Smooth muscle cell (in vitro differentiated cells): ENCODE results near the gene RNPEP. TPM values are rescaled to one million over a fixed set of nuclear protein-coding genes. Genes with fewer than 3 reads are reported as not detected.

ENCODE experiments used
- DNase-seq: peaks from one replicate; lab custom pipeline; 2025; ENCODE audit not compliant: unreplicated experiment; lab: John Stamatoyannopoulos, UW
- H2AFZ ChIP-seq: fragments of 200-600 bp; sonication (generic); 2 replicates; pipeline ENCODE4 v1.6.0; 2016; ENCODE audit warnings: antibody characterized with exemption, low read depth, mild to moderate bottlenecking
- H3F3A ChIP-seq: fragments of 200-600 bp; sonication (generic); 2 replicates; pipeline ENCODE4 v1.6.0; 2017; ENCODE audit warnings: antibody characterized with exemption, low read depth
- H3K27ac ChIP-seq: fragments of 200-600 bp; sonication (generic); 2 replicates; pipeline ENCODE4 v1.5.1; 2016; ENCODE audit warnings: low read depth, mild to moderate bottlenecking
- H3K27me3 ChIP-seq: fragments of 200-600 bp; sonication (generic); 2 replicates; pipeline ENCODE4 v1.6.1; 2016; ENCODE audit warnings: low read depth, mild to moderate bottlenecking
- H3K36me3 ChIP-seq: fragments of 200-600 bp; sonication (generic); 2 replicates; pipeline ENCODE4 v1.5.1; 2016; ENCODE audit warnings: low read depth
- H3K4me1 ChIP-seq: fragments of 200-600 bp; sonication (generic); 2 replicates; pipeline ENCODE4 v1.5.1; 2016; ENCODE audit warnings: low read depth
- H3K4me2 ChIP-seq: fragments of 200-600 bp; sonication (generic); 2 replicates; pipeline ENCODE4 v1.6.0; 2016; ENCODE audit warnings: mild to moderate bottlenecking
- H3K4me3 ChIP-seq: fragments of 200-600 bp; sonication (generic); 2 replicates; pipeline ENCODE4 v1.5.1; 2016; ENCODE audit warnings: mild to moderate bottlenecking
- H3K79me2 ChIP-seq: fragments of 200-600 bp; sonication (generic); 2 replicates; pipeline ENCODE4 v1.6.0; 2016; ENCODE audit warnings: low read depth, mild to moderate bottlenecking
- H3K9ac ChIP-seq: fragments of 200-600 bp; sonication (generic); 2 replicates; pipeline ENCODE4 v1.6.0; 2016; ENCODE audit warnings: low read depth
- H3K9me3 ChIP-seq: fragments of 200-600 bp; sonication (generic); replicated peaks from 2 replicates; pipeline ENCODE4 v1.5.1; 2016; ENCODE audit warnings: low read depth
- H4K20me1 ChIP-seq: fragments of 200-600 bp; sonication (generic); 2 replicates; pipeline ENCODE4 v1.6.0; 2016; ENCODE audit warnings: low read depth
- CTCF ChIP-seq: fragments of 200-600 bp; sonication (generic); IDR thresholded peaks from 2 replicates; pipeline ENCODE4 v1.5.1; 2017; ENCODE audit warnings: borderline replicate concordance, mild to moderate bottlenecking, antibody characterized with exemption; ENCODE audit not compliant: insufficient read depth, poor library complexity, severe bottlenecking
- WGBS: methylation state at CpG from one replicate; pipeline ENCODE4 v1.1.7; 2016; ENCODE audit warnings: low lambda C conversion rate; 5-methylcytosine and 5-hydroxymethylcytosine counted together
- polyA plus RNA-seq: library from polyadenylated mRNA; unstranded; fragments of >200 nt; fragmentation: Nextera tagmentation; extraction: Ambion mirVana; gene quantifications from 2 replicates; pipeline ENCODE4 v1.2.1, GENCODE V29; 2016
- total RNA-seq: library from RNA; depleted of rRNA; stranded (reverse); fragments of >200 nt; gene quantifications from 2 replicates; pipeline ENCODE4 v1.2.3, GENCODE V29; 2014

RNPEP gene
- total and polyA plus RNA-seq, 2 experiments from 2014 or later: 53.4 to 59.0 TPM

GRCh38 chr1:202009326-202010179 is 27.1 kb downstream of the RNPEP start:
- Histone ChIP-seq H3K4me1 (peaks cover 4% of the 10 kb centered on the region), H3K27ac (peak overlapping the region; percentile 67), H3K79me2 (no peaks in the 10 kb centered on the region), H3K4me2 (peak overlapping the region; percentile 63), H3K9me3 (no peaks in the 10 kb centered on the region), H3K4me3 (peak overlapping the region; percentile 50), H3K36me3 (no peaks in the 10 kb centered on the region), H4K20me1 (no peaks in the 10 kb centered on the region), H3K9ac (no peak overlapping the region), H3K27me3 (no peaks in the 10 kb centered on the region), H2AFZ (no peak overlapping the region), H3F3A (peaks cover 7% of the 10 kb centered on the region)
- peak; percentile 18 for DNase-seq
- 19% methylated on average over 11 of the region's 11 CpGs for WGBS
- peak; percentile 87 for TF ChIP-seq CTCF

- H3K79me2 ChIP-seq: no peaks in the 10 kb centered on the region
- H3K4me3 ChIP-seq: peak within 1 kb of the TSS; percentile 50
- H3K4me1 ChIP-seq: peaks cover 4% of the 10 kb centered on the region
- H3K4me2 ChIP-seq: peak within 1 kb of the TSS; percentile 63
- H2AFZ ChIP-seq: no peak within 1 kb of the TSS
- WGBS: 33% methylated on average over 23 of the region's 24 CpGs
- H3F3A ChIP-seq: peaks cover 7% of the 10 kb centered on the region
- peak within 1 kb of the TSS; percentile 67 for H3K27ac ChIP-seq
- no peak for TF ChIP-seq CTCF
- H3K9me3 ChIP-seq: no peaks in the 10 kb centered on the region
- H3K9ac ChIP-seq: no peak within 1 kb of the TSS
- H3K27me3 ChIP-seq: no peaks in the 10 kb centered on the region
- no peaks in the 10 kb centered on the region for H4K20me1 ChIP-seq
- H3K36me3 ChIP-seq: no peaks in the 10 kb centered on the region
- no peak for DNase-seq
Measured at GRCh38 chr1:202010180-202011015, 27.9 kb downstream of the RNPEP start, which contains the start of gene ELF3. Gene ELF3 (plus strand): TSS chr1:202010587. CDS start chr1:202011137, 550 bp downstream.

- Histone ChIP-seq H3K36me3 (no peaks in the 10 kb centered on the region), H3K9me3 (no peaks in the 10 kb centered on the region), H3K27me3 (no peaks in the 10 kb centered on the region), H3K27ac (no peak overlapping the region), H2AFZ (no peak overlapping the region), H3K79me2 (no peaks in the 10 kb centered on the region), H3K4me1 (peaks cover 4% of the 10 kb centered on the region), H3F3A (peaks cover 3% of the 10 kb centered on the region), H3K4me2 (no peak overlapping the region), H3K4me3 (peak overlapping the region; percentile 50), H4K20me1 (no peaks in the 10 kb centered on the region), H3K9ac (no peak overlapping the region)
- no peak for TF ChIP-seq CTCF
- WGBS: 96% methylated on average over 11 of the region's 11 CpGs
- DNase-seq: no peak
Measured at GRCh38 chr1:202011994-202012393, 29.5 kb downstream of the RNPEP start.
